ENCODE measurements around the gene IPPK.

- TF ChIP-seq POLR2A (IDR thresholded peaks at IDR 0.05) = no peak
- no peak for TF ChIP-seq CTCF (IDR thresholded peaks at IDR 0.05)
These were observed 41.2 kb upstream of the IPPK start for GRCh38 chr9:92711146-92711545.

Data from Peyer's patch (tissue), 4 donors.